Calu3 (cell line): ENCODE data around the gene PIGR. TPM values are rescaled to one million over a fixed set of nuclear protein-coding genes. Genes with fewer than 3 reads are reported as not detected.

Experiments
- BruUV-seq: library from RNA; stranded (reverse); fragments of 400-500 nt; replicated peaks from 2 replicates; lab custom pipeline; 2021; lab: Mats Ljungman, UMichigan
- CTCF ChIA-PET: fragments of 300-600 bp; sonication (Branson Sonifier 250); formaldehyde crosslinking; loops from one replicate; lab custom pipeline; 2022; ENCODE audit warnings: antibody characterized with exemption; lab: Charles Lee
- DNase-seq: peaks from one replicate; pipeline ENCODE4 v3.0.0; 2022
- H3K27ac Mint-ChIP-seq: one replicate; pipeline ENCODE4 v1.8.0; 2022; ENCODE audit warnings: mixed read lengths; ENCODE audit not compliant: unreplicated experiment
- H3K27me3 Mint-ChIP-seq: one replicate; pipeline ENCODE4 v1.8.0; 2022; ENCODE audit warnings: mixed read lengths; ENCODE audit not compliant: unreplicated experiment
- H3K36me3 Mint-ChIP-seq: one replicate; pipeline ENCODE4 v1.8.0; 2022; ENCODE audit warnings: mild to moderate bottlenecking, moderate library complexity, mixed read lengths; ENCODE audit not compliant: insufficient read depth, unreplicated experiment
- H3K4me1 Mint-ChIP-seq: one replicate; pipeline ENCODE4 v1.8.0; 2022; ENCODE audit warnings: mild to moderate bottlenecking, low read depth, mixed read lengths; ENCODE audit not compliant: unreplicated experiment
- H3K4me3 Mint-ChIP-seq: one replicate; pipeline ENCODE4 v1.8.0; 2022; ENCODE audit warnings: mild to moderate bottlenecking, low read depth, moderate library complexity, mixed read lengths; ENCODE audit not compliant: unreplicated experiment
- H3K9me3 Mint-ChIP-seq: one replicate; pipeline ENCODE4 v1.8.0; 2022; ENCODE audit warnings: low read depth, mixed read lengths; ENCODE audit not compliant: unreplicated experiment
- intact Hi-C: fragments of 100-400 bp; cut with micrococcal nuclease; formaldehyde crosslinking; loops from one replicate; pipeline ENCODE4 v1.10.0; 2022; ENCODE audit not compliant: unreplicated experiment
- total RNA-seq: library from RNA; stranded (reverse); gene quantifications from 2 replicates; pipeline ENCODE4 v1.2.3, GENCODE V29; 2022
- TF ChIP-seq, protein P1 (sequence below): fragments of 200-600 bp; IDR thresholded peaks from one replicate; pipeline ENCODE4 v1.8.0; 2022; ENCODE audit warnings: antibody characterized with exemption; ENCODE audit not compliant: unreplicated experiment

The PIGR gene
- total RNA-seq, 1 experiment from 2014 or later, result 367 TPM

DNA sequence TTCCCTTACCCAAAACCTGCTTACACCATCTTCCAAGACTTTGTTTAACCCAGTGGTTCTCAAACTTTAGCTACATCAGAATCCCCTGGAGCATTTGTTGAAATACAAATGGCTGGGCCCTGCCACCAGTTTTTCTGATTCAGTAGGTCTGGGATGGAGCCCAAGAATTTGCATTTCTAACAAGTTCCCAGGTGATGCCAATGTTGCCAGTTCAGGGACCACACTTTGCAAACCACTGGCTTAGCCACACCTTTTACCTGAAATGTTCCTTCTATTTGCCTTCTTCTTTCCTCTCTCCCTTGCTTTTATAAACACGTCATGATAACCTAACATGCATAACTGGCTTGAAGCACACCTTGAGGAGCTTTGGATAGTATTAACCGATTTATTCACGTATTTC lies 40.1 kb upstream of the PIGR start:
- H3K36me3 Mint-ChIP-seq, result no peaks in the 10 kb centered on the region
- H3K4me1 Mint-ChIP-seq, result peaks cover 37% of the 10 kb centered on the region
- no peaks in the 10 kb centered on the region for H3K27me3 Mint-ChIP-seq
- DNase-seq, result no peak
- no peaks in the 10 kb centered on the region for H3K9me3 Mint-ChIP-seq
- no peak overlapping the region for H3K4me3 Mint-ChIP-seq
- no peak overlapping the region for H3K27ac Mint-ChIP-seq
- TF ChIP-seq, protein P1, sequence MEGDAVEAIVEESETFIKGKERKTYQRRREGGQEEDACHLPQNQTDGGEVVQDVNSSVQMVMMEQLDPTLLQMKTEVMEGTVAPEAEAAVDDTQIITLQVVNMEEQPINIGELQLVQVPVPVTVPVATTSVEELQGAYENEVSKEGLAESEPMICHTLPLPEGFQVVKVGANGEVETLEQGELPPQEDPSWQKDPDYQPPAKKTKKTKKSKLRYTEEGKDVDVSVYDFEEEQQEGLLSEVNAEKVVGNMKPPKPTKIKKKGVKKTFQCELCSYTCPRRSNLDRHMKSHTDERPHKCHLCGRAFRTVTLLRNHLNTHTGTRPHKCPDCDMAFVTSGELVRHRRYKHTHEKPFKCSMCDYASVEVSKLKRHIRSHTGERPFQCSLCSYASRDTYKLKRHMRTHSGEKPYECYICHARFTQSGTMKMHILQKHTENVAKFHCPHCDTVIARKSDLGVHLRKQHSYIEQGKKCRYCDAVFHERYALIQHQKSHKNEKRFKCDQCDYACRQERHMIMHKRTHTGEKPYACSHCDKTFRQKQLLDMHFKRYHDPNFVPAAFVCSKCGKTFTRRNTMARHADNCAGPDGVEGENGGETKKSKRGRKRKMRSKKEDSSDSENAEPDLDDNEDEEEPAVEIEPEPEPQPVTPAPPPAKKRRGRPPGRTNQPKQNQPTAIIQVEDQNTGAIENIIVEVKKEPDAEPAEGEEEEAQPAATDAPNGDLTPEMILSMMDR, result no peak
- intact Hi-C loops, result no loop called here
- BruUV-seq, result no TSS peak
- CTCF ChIA-PET, result interaction anchor here (0.9 to 1.5 kb wide), 3 partner anchors 35 to 252 kb away, joined by 3 to 4 read pairs (median 3); no protein-coding TSS in a partner anchor

DNA sequence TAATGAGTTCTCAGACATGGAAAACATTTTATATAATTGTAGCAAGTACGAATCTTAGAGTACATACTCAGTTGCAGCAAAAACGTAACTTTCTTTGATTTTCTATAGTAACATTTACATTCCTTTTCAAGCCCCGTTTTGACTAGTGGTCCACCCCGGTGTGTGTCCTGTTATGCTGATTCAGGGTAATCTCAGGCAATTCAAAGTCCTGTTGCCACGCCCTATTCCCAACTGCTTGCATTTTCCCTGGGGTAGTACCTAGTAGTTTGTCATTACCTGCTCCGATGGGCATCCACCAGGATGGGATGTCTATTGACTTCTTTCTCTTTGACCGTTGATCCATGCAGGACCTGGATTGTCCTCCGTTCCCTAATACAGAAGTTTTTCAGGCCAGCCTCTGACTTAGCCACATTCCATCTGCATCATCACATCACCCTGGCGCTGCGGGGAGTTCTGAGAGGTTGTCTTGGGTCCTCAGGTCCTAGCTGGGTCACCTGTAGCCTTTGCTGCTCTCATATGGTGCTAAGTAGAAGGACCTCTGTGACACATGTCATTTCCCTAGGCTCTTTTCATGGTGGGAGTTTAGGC lies 39.0 kb upstream of the PIGR start:
- no peak for DNase-seq
- TF ChIP-seq, protein P1, result no peak
- intact Hi-C loops, result no loop called here
- Mint-ChIP-seq H3K4me1 (peaks cover 48% of the 10 kb centered on the region), H3K9me3 (no peaks in the 10 kb centered on the region), H3K27ac (no peak overlapping the region), H3K4me3 (no peak overlapping the region), H3K36me3 (no peaks in the 10 kb centered on the region), H3K27me3 (no peaks in the 10 kb centered on the region)
- no TSS peak for BruUV-seq
- CTCF ChIA-PET, result interaction anchor here (0.6 to 1.3 kb wide), 3 partner anchors 20 to 73 kb away, joined by 3 to 4 read pairs (median 3); no protein-coding TSS in a partner anchor

DNA sequence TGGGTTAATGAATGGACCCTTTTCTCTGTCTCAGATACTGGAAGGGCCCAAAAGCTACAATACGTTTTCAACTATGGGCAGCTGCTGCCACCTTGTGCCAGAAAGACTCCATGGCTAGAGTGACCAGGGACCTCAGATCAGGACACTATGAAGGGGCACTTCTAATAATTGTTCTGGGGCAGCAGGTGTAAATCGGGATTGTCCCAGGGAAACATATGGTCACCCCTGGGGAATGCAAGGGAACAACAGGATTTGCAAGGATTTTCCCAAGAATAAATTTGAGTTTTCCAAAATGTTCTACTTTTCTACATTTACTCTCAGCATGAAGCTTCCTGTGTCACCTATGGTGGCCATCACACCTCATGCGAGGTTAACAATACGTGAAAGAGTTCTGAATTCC lies 36.0 kb upstream of the PIGR start:
- peak; percentile 76 for DNase-seq
- no peak overlapping the region for H3K4me3 Mint-ChIP-seq
- no peaks in the 10 kb centered on the region for H3K9me3 Mint-ChIP-seq
- H3K4me1 Mint-ChIP-seq, result peaks cover 59% of the 10 kb centered on the region
- CTCF ChIA-PET, result interaction anchor here (0.6 to 3.0 kb wide), 41 partner anchors 9 to 517 kb away, joined by 3 to 49 read pairs (median 4); partner anchors contain the start of genes EIF2D, IL20 and PFKFB2
- intact Hi-C loops, result loop anchor here (1.0 kb wide), 7 partner anchors 70 to 370 kb away; partner anchors contain the start of gene EIF2D
- H3K27me3 Mint-ChIP-seq, result no peaks in the 10 kb centered on the region
- H3K36me3 Mint-ChIP-seq, result no peaks in the 10 kb centered on the region
- TF ChIP-seq, protein P1, result peak; percentile 61
- BruUV-seq, result no TSS peak
- no peak overlapping the region for H3K27ac Mint-ChIP-seq

DNA sequence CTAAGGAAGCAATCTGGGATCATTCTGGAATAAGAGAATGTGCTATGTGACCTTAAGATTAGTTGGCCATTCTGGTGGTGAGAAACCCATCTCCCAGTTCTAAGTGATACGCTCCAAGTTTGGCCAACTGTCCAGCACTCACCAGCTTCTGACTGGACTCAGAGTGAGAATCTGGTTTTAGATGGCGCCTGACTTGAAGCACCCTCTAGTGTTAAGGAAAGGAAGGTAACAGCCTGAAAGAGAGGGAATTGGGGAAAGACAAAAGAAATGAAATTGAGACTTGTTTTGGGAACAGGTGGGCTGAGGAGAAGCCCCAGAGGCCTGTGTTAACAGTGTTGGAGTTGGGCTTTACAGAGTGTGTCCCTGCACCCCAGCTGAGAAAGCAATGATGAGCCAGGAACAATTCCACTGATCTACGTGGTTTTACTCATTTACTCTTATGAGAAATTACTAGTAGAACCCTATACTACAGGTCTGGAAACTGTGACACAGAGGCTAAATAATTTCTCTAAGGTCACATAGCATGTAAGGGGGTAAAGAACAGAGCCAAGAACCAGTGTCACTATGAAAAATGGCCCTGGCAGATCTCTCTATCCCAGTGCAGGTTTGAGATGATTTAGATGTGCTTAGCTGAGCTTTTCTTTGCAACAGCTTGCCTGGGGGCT lies 33.2 kb upstream of the PIGR start:
- DNase-seq, result no peak
- no peaks in the 10 kb centered on the region for H3K9me3 Mint-ChIP-seq
- CTCF ChIA-PET, result interaction anchor here (0.6 to 2.0 kb wide), 16 partner anchors 11 to 344 kb away, joined by 3 to 10 read pairs (median 4); partner anchors contain the start of gene DYRK3
- intact Hi-C loops, result loop anchor here (2.0 kb wide), 3 partner anchors 29 to 115 kb away; partner anchors contain the start of gene IL20
- BruUV-seq, result no TSS peak
- H3K27me3 Mint-ChIP-seq, result no peaks in the 10 kb centered on the region
- peak overlapping the region; percentile 15 for H3K27ac Mint-ChIP-seq
- peaks cover 37% of the 10 kb centered on the region for H3K4me1 Mint-ChIP-seq
- no peaks in the 10 kb centered on the region for H3K36me3 Mint-ChIP-seq
- TF ChIP-seq, protein P1, result peak; percentile 73
- no peak overlapping the region for H3K4me3 Mint-ChIP-seq
